Right lobe of liver (tissue), 4 donors: Measurements from ENCODE around the gene TTI1.

Experiments
- CTCF ChIP-seq, 4 donors: fragments of 200-600 bp in 3 of 4; fragments of 450-650 bp in 1 of 4; IDR thresholded peaks; one replicate each; pipeline versions ENCODE4 v1.5.1 to v1.8.0; 2016 to 2022; ENCODE audit warnings: antibody characterized with exemption in 4 of 4, mild to moderate bottlenecking in 2 of 4
- POLR2A ChIP-seq: fragments of 450-650 bp; IDR thresholded peaks from one replicate; pipeline ENCODE4 v1.6.1; 2017; ENCODE audit warnings: antibody characterized with exemption, mild to moderate bottlenecking
- donor health status: DM: no; HTN: no; CAD: no.
- donor health status: DM: no; HTN: no; CAD: no.
- donor health status: DM: no; HTN: yes; CAD: no.

GRCh38 chr20:38081575-38081974 is 48.3 kb upstream of the TTI1 start:
- TF ChIP-seq CTCF (IDR thresholded peaks at IDR 0.05) (no peak), POLR2A (no peak)
